NT2/D1 (cell line): ENCODE results near the gene CHCHD10.

ENCODE experiments used
- SUZ12 ChIP-seq: IDR thresholded peaks from 2 replicates; pipeline ENCODE4 v1.6.1; 2011; ENCODE audit not compliant: insufficient read length, insufficient read depth; ENCODE audit errors: extremely low read depth
- ZNF274 ChIP-seq: IDR thresholded peaks from 2 replicates; pipeline ENCODE4 v1.6.1; 2011; ENCODE audit warnings: mild to moderate bottlenecking, low read depth, low read length

DNA sequence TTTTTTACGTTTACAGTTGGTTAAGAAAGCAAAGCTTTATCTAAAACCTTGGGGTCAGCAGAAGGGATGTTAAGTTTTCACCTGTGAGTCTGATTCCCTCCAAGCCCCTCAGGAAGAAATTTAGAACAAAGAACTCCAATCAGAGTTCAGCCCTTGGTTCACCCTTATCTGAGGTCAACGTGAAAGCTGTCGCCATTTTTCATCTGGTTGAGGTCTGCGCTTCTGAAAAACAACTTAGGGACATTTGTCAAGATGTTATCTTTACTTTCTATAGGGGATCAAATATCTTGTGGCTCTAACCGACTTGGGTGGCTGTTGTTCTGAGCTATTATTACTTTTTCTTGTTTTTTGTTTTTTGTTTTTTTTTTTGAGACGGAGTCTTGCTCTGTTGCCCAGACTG lies 46.9 kb downstream of the CHCHD10 start:
- TF ChIP-seq ZNF274 (no peak), SUZ12 (no peak)
